ENCODE data around the gene MGAT4B.
"Not testable (repeated sequence)": the region's sequence is repeated elsewhere in the genome, so short reads cannot be mapped to it uniquely, and the experiment has no call there.

Gene MGAT4B

DNA sequence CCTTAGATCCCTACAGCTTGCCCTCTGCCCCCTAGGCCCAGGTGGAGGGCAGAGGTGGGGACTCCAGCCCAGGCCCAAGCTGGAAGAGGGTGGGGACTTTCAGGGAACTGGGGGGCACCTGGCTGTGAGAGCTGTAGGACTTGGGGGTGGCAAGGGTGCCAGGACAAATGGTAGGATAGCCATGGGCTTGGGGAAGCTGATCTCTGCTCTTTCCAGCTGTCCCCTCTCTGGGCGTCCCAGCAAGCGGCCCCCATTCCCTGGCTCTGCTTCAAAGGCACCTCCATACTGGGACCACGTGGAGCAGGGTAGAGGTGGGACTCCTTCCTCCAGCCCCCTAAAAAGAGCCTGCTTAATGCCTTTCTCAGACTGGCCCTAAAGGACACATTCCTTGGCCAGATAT, 12.5 kb downstream of the MGAT4B start:
- no peak for DNase-seq (ENCODE audit: low read depth)
- no peak overlapping the region for H3K4me3 ChIP-seq (ENCODE audit: low read depth, low read length)
- TF ChIP-seq CTCF (IDR thresholded peaks at IDR 0.05; ENCODE audit: control insufficient read depth, extremely low read depth, insufficient read depth) = no peak

- DNase-seq (ENCODE audit: low read depth) = no peak
- no peak for TF ChIP-seq CTCF (IDR thresholded peaks at IDR 0.05; ENCODE audit: control insufficient read depth, extremely low read depth, insufficient read depth)
- peak within 1 kb of the TSS; percentile 69 for H3K4me3 ChIP-seq (ENCODE audit: low read depth, low read length)
These were observed 13.1 kb downstream of the MGAT4B start, which contains the start of gene LTC4S for GRCh38 chr5:179793468-179794139. Gene LTC4S (plus strand): TSS chr5:179793986. CDS start chr5:179794081, 95 bp downstream.

DNA sequence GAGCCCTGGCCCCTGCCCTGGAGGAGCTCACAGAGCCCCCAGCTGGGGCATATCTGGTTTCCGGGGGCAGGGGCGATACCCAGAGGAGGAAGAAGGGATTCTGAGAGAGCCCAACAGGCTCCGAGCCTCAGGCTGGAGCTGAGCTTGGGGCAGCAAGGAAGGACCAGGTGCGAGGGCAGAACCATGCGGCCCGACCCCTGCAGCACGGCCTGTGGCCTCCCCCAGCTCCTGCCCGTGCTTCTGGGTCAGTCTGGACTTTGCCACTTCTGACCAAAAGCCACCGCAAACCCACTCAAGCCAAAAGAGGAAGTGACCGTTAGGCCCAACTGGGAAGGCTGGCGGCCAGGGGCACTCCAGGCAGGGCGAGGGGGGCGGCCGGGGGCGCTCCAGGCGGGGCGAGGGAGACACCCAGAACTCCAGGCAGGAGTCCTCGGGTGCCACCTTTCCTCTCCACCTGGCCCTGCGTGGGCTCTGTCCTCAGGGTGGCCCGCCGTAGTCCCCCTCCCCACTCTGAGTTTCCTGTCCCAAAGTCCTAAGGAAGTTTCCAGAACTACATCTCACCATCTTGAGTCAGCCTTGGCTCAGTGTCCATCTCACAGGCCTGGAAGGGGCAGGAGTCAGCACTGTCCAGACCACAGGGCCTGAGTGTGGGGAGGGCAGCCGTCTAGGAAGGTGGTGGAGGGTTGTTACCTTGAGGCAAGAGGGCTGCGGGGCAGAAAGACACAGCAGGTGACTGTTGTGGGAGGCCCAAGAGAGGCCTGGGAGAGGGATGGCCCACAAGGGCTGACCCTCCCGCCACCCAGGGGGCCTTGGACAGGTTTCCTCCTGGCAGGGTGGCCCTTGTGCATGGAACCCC, 13.8 kb downstream of the MGAT4B start:
- no peak for TF ChIP-seq CTCF (IDR thresholded peaks at IDR 0.05; ENCODE audit: control insufficient read depth, extremely low read depth, insufficient read depth)
- no peak for DNase-seq (ENCODE audit: low read depth)
- no peak overlapping the region for H3K4me3 ChIP-seq (ENCODE audit: low read depth, low read length)

GRCh38 chr5:179791881-179792611, 14.6 kb downstream of the MGAT4B start:
- no peak for DNase-seq (ENCODE audit: low read depth)
- TF ChIP-seq CTCF (IDR thresholded peaks at IDR 0.05; ENCODE audit: control insufficient read depth, extremely low read depth, insufficient read depth) = no peak
- no peak overlapping the region for H3K4me3 ChIP-seq (ENCODE audit: low read depth, low read length)

DNA sequence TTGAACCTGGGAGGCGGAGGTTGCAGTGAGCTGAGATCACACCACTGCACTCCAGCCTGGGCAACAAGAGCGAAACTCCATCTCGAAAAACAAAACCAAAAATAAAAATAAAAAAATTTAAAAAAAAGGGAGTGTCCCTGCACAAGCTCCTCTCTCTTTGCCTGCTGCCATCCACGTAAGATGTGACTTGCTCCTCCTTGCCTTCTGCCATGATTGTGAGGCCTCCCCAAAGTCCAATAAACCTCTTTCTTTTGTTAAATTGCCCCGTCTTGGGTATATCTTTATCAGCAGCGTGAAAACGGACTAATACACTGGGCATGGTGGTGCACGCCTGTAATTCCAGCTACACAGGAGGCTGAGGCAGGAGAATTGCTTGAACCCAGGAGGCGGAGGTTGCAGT, 17.4 kb downstream of the MGAT4B start:
- not testable (repeated sequence) for DNase-seq (ENCODE audit: low read depth)

DNA sequence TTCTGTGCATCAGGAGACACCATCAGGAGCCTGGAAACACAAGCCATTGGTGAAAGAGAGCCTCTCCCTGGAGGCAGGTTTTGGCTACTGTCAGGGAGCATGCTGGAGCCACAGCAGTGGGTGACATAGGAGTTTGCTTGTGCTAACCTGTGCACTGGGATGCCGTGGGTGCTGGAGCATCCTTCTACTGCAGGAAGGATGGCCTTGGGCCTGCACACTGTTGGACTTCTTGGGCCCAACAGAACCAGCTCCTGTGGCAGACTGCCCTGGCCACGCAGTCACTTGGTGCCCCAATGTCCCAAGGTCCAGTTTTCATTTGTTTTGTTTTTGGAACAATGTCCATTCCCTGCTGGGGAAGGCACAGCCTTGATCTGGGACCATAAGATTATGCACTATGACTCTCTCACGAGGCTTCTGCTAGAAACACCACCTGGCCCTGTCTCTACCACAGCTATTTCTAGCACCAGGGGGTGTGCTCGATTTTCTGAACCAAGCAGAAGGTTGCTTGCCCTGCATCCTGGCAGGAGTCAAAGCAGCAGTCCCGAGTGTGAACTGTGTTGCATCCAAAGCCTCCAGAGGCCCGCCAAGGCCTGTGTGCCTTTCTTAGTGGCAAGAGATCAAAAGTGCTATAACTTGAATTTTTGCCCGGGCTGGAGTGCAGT, 18.3 kb downstream of the MGAT4B start:
- TF ChIP-seq CTCF (IDR thresholded peaks at IDR 0.05; ENCODE audit: control insufficient read depth, extremely low read depth, insufficient read depth) = no peak
- DNase-seq (ENCODE audit: low read depth) = no peak
- no peak overlapping the region for H3K4me3 ChIP-seq (ENCODE audit: low read depth, low read length)

More for the DNA sequence above, 17.4 kb downstream of the MGAT4B start:
- not testable (repeated sequence) for H3K4me3 ChIP-seq (ENCODE audit: low read depth, low read length)

Measured in LNCaP clone FGC (cell line).